ENCODE measurements around the gene LCLAT1. TPM values are rescaled to one million over a fixed set of nuclear protein-coding genes. Genes with fewer than 3 reads are reported as not detected.
"Not testable (repeated sequence)": the region's sequence is repeated elsewhere in the genome, so short reads cannot be mapped to it uniquely, and the experiment has no call there.

The LCLAT1 gene
- total and polyA plus RNA-seq, 4 donors = 2.4 to 14.6 (median 10.7) TPM

DNA sequence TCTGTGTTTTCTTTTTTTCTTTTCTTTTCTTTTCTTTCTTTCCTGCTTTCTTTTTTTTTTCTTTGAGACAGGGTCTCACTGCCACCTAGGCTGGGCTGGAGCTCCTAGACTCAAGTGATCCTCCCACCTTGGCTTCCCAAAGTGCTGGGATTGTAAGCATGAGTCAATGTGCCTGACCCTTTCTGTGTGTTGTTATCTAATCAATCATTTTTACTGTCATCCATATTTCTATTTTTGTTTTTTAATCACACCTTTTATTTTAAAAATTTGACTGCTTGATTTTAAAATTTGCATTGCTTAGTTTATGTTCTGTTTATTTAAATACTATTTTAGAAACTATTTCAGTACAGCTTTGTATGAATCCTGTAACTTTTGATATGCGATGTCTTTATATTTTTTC lies 19.2 kb downstream of the LCLAT1 start:
- DNase-seq (ENCODE audit: low spot score) = no peak
- H3K27me3 ChIP-seq (ENCODE audit: control insufficient read depth in 4 of 4, insufficient read depth in 4 of 4, low read length in 3 of 4) = no peaks in the 10 kb centered on the region
- no peak overlapping the region for H3K9ac ChIP-seq (ENCODE audit: low read depth in 1 of 2, low read length in 2 of 2)
- no peak overlapping the region for H3K27ac ChIP-seq (ENCODE audit: low read depth in 1 of 2, low read length in 2 of 2)
- TF ChIP-seq, protein P1, sequence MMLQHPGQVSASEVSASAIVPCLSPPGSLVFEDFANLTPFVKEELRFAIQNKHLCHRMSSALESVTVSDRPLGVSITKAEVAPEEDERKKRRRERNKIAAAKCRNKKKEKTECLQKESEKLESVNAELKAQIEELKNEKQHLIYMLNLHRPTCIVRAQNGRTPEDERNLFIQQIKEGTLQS (IDR thresholded peaks at IDR 0.05) = no peak
- TF ChIP-seq RXRA (IDR thresholded peaks at IDR 0.05) = no peak
- TF ChIP-seq, protein P2, sequence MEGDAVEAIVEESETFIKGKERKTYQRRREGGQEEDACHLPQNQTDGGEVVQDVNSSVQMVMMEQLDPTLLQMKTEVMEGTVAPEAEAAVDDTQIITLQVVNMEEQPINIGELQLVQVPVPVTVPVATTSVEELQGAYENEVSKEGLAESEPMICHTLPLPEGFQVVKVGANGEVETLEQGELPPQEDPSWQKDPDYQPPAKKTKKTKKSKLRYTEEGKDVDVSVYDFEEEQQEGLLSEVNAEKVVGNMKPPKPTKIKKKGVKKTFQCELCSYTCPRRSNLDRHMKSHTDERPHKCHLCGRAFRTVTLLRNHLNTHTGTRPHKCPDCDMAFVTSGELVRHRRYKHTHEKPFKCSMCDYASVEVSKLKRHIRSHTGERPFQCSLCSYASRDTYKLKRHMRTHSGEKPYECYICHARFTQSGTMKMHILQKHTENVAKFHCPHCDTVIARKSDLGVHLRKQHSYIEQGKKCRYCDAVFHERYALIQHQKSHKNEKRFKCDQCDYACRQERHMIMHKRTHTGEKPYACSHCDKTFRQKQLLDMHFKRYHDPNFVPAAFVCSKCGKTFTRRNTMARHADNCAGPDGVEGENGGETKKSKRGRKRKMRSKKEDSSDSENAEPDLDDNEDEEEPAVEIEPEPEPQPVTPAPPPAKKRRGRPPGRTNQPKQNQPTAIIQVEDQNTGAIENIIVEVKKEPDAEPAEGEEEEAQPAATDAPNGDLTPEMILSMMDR (IDR thresholded peaks at IDR 0.05; ENCODE audit: low read depth, low read length, missing input control) = no peak
- TF ChIP-seq, protein P3, sequence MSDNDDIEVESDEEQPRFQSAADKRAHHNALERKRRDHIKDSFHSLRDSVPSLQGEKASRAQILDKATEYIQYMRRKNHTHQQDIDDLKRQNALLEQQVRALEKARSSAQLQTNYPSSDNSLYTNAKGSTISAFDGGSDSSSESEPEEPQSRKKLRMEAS (IDR thresholded peaks at IDR 0.05) = no peak
- TF ChIP-seq, protein P4, sequence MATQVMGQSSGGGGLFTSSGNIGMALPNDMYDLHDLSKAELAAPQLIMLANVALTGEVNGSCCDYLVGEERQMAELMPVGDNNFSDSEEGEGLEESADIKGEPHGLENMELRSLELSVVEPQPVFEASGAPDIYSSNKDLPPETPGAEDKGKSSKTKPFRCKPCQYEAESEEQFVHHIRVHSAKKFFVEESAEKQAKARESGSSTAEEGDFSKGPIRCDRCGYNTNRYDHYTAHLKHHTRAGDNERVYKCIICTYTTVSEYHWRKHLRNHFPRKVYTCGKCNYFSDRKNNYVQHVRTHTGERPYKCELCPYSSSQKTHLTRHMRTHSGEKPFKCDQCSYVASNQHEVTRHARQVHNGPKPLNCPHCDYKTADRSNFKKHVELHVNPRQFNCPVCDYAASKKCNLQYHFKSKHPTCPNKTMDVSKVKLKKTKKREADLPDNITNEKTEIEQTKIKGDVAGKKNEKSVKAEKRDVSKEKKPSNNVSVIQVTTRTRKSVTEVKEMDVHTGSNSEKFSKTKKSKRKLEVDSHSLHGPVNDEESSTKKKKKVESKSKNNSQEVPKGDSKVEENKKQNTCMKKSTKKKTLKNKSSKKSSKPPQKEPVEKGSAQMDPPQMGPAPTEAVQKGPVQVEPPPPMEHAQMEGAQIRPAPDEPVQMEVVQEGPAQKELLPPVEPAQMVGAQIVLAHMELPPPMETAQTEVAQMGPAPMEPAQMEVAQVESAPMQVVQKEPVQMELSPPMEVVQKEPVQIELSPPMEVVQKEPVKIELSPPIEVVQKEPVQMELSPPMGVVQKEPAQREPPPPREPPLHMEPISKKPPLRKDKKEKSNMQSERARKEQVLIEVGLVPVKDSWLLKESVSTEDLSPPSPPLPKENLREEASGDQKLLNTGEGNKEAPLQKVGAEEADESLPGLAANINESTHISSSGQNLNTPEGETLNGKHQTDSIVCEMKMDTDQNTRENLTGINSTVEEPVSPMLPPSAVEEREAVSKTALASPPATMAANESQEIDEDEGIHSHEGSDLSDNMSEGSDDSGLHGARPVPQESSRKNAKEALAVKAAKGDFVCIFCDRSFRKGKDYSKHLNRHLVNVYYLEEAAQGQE (IDR thresholded peaks at IDR 0.05) = no peak
- TF ChIP-seq, protein P5, sequence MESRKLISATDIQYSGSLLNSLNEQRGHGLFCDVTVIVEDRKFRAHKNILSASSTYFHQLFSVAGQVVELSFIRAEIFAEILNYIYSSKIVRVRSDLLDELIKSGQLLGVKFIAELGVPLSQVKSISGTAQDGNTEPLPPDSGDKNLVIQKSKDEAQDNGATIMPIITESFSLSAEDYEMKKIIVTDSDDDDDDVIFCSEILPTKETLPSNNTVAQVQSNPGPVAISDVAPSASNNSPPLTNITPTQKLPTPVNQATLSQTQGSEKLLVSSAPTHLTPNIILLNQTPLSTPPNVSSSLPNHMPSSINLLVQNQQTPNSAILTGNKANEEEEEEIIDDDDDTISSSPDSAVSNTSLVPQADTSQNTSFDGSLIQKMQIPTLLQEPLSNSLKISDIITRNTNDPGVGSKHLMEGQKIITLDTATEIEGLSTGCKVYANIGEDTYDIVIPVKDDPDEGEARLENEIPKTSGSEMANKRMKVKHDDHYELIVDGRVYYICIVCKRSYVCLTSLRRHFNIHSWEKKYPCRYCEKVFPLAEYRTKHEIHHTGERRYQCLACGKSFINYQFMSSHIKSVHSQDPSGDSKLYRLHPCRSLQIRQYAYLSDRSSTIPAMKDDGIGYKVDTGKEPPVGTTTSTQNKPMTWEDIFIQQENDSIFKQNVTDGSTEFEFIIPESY (IDR thresholded peaks at IDR 0.05) = no peak
- no peaks in the 10 kb centered on the region for H3K9me3 ChIP-seq (ENCODE audit: control insufficient read depth in 4 of 4, low read length in 3 of 4)
- 97% methylated on average over 1 of the region's 1 CpG for WGBS
- H3K36me3 ChIP-seq (ENCODE audit: control insufficient read depth in 4 of 4, insufficient read depth in 3 of 4, low read depth in 1 of 4, low read length in 3 of 4) = no peaks in the 10 kb centered on the region
- peaks cover 0 to 10% (median 3%) of the 10 kb centered on the region in 4 donors for H3K4me1 ChIP-seq (ENCODE audit: control insufficient read depth in 4 of 4, insufficient read depth in 4 of 4, low read length in 3 of 4)
- no peak overlapping the region for H3K4me3 ChIP-seq (ENCODE audit: low read depth in 1 of 3, low read length in 3 of 3)

DNA sequence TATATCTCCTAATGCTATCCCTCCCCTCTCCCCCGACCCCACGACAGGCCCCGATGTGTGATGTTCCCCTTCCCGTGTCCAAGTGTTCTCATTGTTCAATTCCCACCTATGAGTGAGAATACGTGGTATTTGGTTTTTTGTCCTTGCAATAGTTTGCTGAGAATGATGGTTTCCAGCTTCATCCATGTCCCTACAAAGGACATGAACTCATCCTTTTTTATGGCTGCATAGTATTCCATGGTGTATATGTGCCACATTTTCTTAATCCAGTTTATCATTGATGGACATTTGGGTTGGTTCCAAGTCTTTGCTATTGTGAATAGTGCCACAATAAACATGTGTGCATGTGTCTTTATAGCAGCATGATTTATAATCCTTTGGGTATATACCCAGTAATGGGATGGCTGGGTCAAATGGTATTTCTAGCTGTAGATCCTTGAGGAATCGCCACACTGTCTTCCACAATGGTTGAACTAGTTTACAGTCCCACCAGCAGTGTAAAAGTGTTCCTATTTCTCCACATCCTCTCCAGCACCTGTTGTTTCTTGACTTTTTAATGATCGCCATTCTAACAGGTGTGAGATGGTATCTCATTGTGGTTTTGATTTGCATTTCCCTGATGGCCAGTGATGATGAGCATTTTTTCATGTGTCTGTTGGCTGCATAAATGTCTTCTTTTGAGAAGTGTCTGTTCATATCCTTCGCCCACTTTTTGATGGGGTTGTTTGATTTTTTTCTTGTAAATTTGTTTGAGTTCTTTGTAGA lies 20.2 kb downstream of the LCLAT1 start:
- not testable (repeated sequence) for DNase-seq (ENCODE audit: low spot score); H3K4me3 ChIP-seq (ENCODE audit: low read depth in 1 of 3, low read length in 3 of 3); H3K9ac ChIP-seq (ENCODE audit: low read depth in 1 of 2, low read length in 2 of 2); H3K9me3 ChIP-seq (ENCODE audit: control insufficient read depth in 4 of 4, low read length in 3 of 4); H3K36me3 ChIP-seq (ENCODE audit: control insufficient read depth in 4 of 4, insufficient read depth in 3 of 4, low read depth in 1 of 4, low read length in 3 of 4); H3K27ac ChIP-seq (ENCODE audit: low read depth in 1 of 2, low read length in 2 of 2); H3K27me3 ChIP-seq (ENCODE audit: control insufficient read depth in 4 of 4, insufficient read depth in 4 of 4, low read length in 3 of 4)
- peaks cover 0 to 10% (median 3%) of the 10 kb centered on the region in 4 donors for H3K4me1 ChIP-seq (ENCODE audit: control insufficient read depth in 4 of 4, insufficient read depth in 4 of 4, low read length in 3 of 4)
- WGBS = 96% methylated on average over 8 of the region's 8 CpGs

DNA sequence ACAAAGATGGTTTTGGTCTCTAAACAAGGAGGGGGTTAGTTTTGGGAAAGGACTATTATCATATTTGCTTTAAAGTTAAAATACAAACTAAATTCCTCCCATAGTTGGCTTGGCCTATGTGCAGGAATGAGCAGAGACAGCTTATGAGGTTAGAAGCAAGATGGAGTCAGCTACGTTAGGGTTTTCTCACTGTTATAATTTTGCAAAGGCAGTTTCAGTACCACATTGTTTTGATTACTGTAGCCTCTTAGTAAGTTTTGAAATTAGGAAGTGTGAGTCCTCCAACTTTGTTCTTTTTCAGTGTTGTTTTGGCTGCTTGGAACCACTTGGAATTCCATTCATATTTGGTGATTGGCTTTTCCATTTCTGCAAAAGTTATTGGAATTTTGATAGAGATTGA lies 23.4 kb downstream of the LCLAT1 start:
- DNase-seq (ENCODE audit: low spot score) = no peak
- H3K9ac ChIP-seq (ENCODE audit: low read depth in 1 of 2, low read length in 2 of 2) = no peak overlapping the region
- no peak overlapping the region for H3K27ac ChIP-seq (ENCODE audit: low read depth in 1 of 2, low read length in 2 of 2)
- H3K27me3 ChIP-seq (ENCODE audit: control insufficient read depth in 4 of 4, insufficient read depth in 4 of 4, low read length in 3 of 4) = no peaks in the 10 kb centered on the region
- peaks cover 0 to under 1% (median 0%) of the 10 kb centered on the region in 4 donors for H3K4me1 ChIP-seq (ENCODE audit: control insufficient read depth in 4 of 4, insufficient read depth in 4 of 4, low read length in 3 of 4)
- H3K4me3 ChIP-seq (ENCODE audit: low read depth in 1 of 3, low read length in 3 of 3) = no peak overlapping the region
- no peaks in the 10 kb centered on the region for H3K36me3 ChIP-seq (ENCODE audit: control insufficient read depth in 4 of 4, insufficient read depth in 3 of 4, low read depth in 1 of 4, low read length in 3 of 4)
- 88% methylated on average over 1 of the region's 1 CpG for WGBS
- no peaks in the 10 kb centered on the region for H3K9me3 ChIP-seq (ENCODE audit: control insufficient read depth in 4 of 4, low read length in 3 of 4)
- no peak for TF ChIP-seq HNF4G (IDR thresholded peaks at IDR 0.05)
- TF ChIP-seq FOXA2 (IDR thresholded peaks at IDR 0.05) = no peak
- TF ChIP-seq, protein P5 (IDR thresholded peaks at IDR 0.05) = no peak
- no peak for TF ChIP-seq YY1 (IDR thresholded peaks at IDR 0.05)
- TF ChIP-seq, protein P2 (IDR thresholded peaks at IDR 0.05; ENCODE audit: low read depth, low read length, missing input control) = no peak
- no peak for TF ChIP-seq FOXA1 (IDR thresholded peaks at IDR 0.05)
- no peak for TF ChIP-seq SP1 (IDR thresholded peaks at IDR 0.05)
- no peak for TF ChIP-seq NR2F2 (IDR thresholded peaks at IDR 0.05)
- no peak for TF ChIP-seq TAF1 (conservative IDR thresholded peaks at IDR 0.05)
- no peak for TF ChIP-seq EGR1 (IDR thresholded peaks at IDR 0.05; ENCODE audit: low read depth in 2 of 2)
- no peak for TF ChIP-seq RXRA (IDR thresholded peaks at IDR 0.05)
